SK-N-SH treated with all-trans-retinoic acid at 6 μM for 48 hours (cell line): ENCODE measurements around the gene COL28A1.

Experiments used
- ATAC-seq: fragments of 200-7000 bp; cut with Tn5 transposase; 3 replicates; pipeline ENCODE4 v1.9.1; 2020; ENCODE audit warnings: mild to moderate bottlenecking, moderate library complexity
- ARNTL ChIP-seq: fragments of 450-650 bp; formaldehyde crosslinking; IDR thresholded peaks from 2 replicates; pipeline ENCODE4 v1.5.0; 2020; ENCODE audit warnings: low read depth, mild to moderate bottlenecking, moderate library complexity, borderline replicate concordance
- BACH2 ChIP-seq: fragments of 250-450 bp; sonication (Bioruptor Pico); IDR thresholded peaks from 2 replicates; pipeline ENCODE4 v1.9.0; 2021; ENCODE audit warnings: mild to moderate bottlenecking, borderline replicate concordance
- CSDC2 ChIP-seq: fragments of 250-450 bp; sonication (Bioruptor Pico); IDR thresholded peaks from 2 replicates; pipeline ENCODE4 v1.5.0; 2020; ENCODE audit warnings: mild to moderate bottlenecking, moderate library complexity
- CSRNP3 ChIP-seq: fragments of 250-450 bp; sonication (Bioruptor Pico); IDR thresholded peaks from 2 replicates; pipeline ENCODE4 v1.5.1; 2021; ENCODE audit warnings: mild to moderate bottlenecking, moderate library complexity
- GLIS3 ChIP-seq: fragments of 250-450 bp; sonication (Bioruptor Pico); IDR thresholded peaks from 2 replicates; pipeline ENCODE4 v1.5.0; 2020; ENCODE audit warnings: mild to moderate bottlenecking, moderate library complexity
- ISL1 ChIP-seq: fragments of 250-450 bp; sonication (Bioruptor Pico); IDR thresholded peaks from 2 replicates; pipeline ENCODE4 v2.1.2; 2022; ENCODE audit warnings: mild to moderate bottlenecking, moderate library complexity
- OSR1 ChIP-seq: fragments of 250-450 bp; sonication (Bioruptor Pico); IDR thresholded peaks from 2 replicates; pipeline ENCODE4 v1.8.0; 2022; ENCODE audit warnings: moderate library complexity, mild to moderate bottlenecking, inconsistent platforms
- PPARA ChIP-seq: fragments of 250-450 bp; sonication (Bioruptor Pico); IDR thresholded peaks from 2 replicates; pipeline ENCODE4 v1.5.0; 2020; ENCODE audit warnings: mild to moderate bottlenecking, borderline replicate concordance
- RARB ChIP-seq: fragments of 250-450 bp; sonication (Bioruptor Pico); IDR thresholded peaks from 2 replicates; pipeline ENCODE4 v1.8.0; 2021; ENCODE audit warnings: mild to moderate bottlenecking, moderate library complexity
- SNAI2 ChIP-seq: fragments of 250-450 bp; sonication (Bioruptor Pico); IDR thresholded peaks from 2 replicates; pipeline ENCODE4 v1.5.0; 2020; ENCODE audit warnings: mild to moderate bottlenecking, moderate library complexity
- TCF4 ChIP-seq: fragments of 250-450 bp; sonication (Bioruptor Pico); IDR thresholded peaks from 2 replicates; pipeline ENCODE4 v1.8.0; 2021; ENCODE audit warnings: mild to moderate bottlenecking, moderate library complexity, borderline replicate concordance
- ZC3H10 ChIP-seq: fragments of 250-450 bp; sonication (Bioruptor Pico); IDR thresholded peaks from 2 replicates; pipeline ENCODE4 v1.5.1; 2021; ENCODE audit warnings: mild to moderate bottlenecking, moderate library complexity
- ZFP30 ChIP-seq: fragments of 450-650 bp; formaldehyde crosslinking; IDR thresholded peaks from 2 replicates; pipeline ENCODE4 v1.5.0; 2022; ENCODE audit warnings: mild to moderate bottlenecking, moderate library complexity
- ZNF565 ChIP-seq: fragments of 450-650 bp; formaldehyde crosslinking; conservative IDR thresholded peaks from 2 replicates; pipeline ENCODE4 v1.5.0; 2020; ENCODE audit warnings: low read depth, mild to moderate bottlenecking, moderate library complexity
- ZNF70 ChIP-seq: fragments of 450-650 bp; formaldehyde crosslinking; IDR thresholded peaks from 2 replicates; pipeline ENCODE4 v1.5.0; 2020; ENCODE audit warnings: mild to moderate bottlenecking, moderate library complexity
- ZNF8 ChIP-seq: fragments of 450-650 bp; formaldehyde crosslinking; IDR thresholded peaks from 2 replicates; pipeline ENCODE4 v1.5.0; 2020; ENCODE audit warnings: mild to moderate bottlenecking, moderate library complexity
- TF ChIP-seq, protein P1 (sequence below): fragments of 250-450 bp; sonication (Bioruptor Pico); IDR thresholded peaks from 2 replicates; pipeline ENCODE4 v1.5.0; 2020; ENCODE audit warnings: mild to moderate bottlenecking, moderate library complexity
- TF ChIP-seq, protein P2 (sequence below): fragments of 250-450 bp; sonication (Bioruptor Pico); IDR thresholded peaks from 2 replicates; pipeline ENCODE4 v1.8.0; 2021; ENCODE audit warnings: low read depth, mild to moderate bottlenecking, moderate library complexity, borderline replicate concordance
- TF ChIP-seq, protein P3 (sequence below): fragments of 250-450 bp; sonication (Bioruptor Pico); IDR thresholded peaks from 2 replicates; pipeline ENCODE4 v1.5.1; 2020; ENCODE audit warnings: low read depth, mild to moderate bottlenecking, moderate library complexity
- TF ChIP-seq, protein P4 (sequence below): fragments of 250-450 bp; sonication (Bioruptor Pico); IDR thresholded peaks from 2 replicates; pipeline ENCODE4 v1.8.0; 2020; ENCODE audit warnings: mild to moderate bottlenecking, moderate library complexity, borderline replicate concordance

The COL28A1 gene

DNA sequence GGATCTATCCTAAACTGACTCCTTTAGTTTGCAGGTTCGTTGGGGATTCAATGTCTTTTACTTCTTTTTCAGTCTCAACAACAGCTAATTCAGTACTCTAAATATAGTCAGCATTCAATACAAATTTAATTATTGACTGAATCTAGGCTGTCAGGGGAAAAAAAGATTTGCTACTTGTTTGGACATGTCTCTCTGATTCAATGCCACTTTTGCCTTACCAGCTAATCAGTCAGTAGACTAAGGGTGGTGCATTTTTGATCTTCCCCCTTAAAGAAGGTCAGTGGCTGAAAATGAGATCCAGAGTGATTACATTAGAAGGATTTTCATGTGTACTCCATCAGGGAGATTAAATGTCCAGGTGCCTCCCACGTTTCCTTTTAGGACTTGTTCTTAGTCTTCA, 208.2 kb downstream of the COL28A1 start:
- ATAC-seq: no peak
- TF ChIP-seq, protein P1, sequence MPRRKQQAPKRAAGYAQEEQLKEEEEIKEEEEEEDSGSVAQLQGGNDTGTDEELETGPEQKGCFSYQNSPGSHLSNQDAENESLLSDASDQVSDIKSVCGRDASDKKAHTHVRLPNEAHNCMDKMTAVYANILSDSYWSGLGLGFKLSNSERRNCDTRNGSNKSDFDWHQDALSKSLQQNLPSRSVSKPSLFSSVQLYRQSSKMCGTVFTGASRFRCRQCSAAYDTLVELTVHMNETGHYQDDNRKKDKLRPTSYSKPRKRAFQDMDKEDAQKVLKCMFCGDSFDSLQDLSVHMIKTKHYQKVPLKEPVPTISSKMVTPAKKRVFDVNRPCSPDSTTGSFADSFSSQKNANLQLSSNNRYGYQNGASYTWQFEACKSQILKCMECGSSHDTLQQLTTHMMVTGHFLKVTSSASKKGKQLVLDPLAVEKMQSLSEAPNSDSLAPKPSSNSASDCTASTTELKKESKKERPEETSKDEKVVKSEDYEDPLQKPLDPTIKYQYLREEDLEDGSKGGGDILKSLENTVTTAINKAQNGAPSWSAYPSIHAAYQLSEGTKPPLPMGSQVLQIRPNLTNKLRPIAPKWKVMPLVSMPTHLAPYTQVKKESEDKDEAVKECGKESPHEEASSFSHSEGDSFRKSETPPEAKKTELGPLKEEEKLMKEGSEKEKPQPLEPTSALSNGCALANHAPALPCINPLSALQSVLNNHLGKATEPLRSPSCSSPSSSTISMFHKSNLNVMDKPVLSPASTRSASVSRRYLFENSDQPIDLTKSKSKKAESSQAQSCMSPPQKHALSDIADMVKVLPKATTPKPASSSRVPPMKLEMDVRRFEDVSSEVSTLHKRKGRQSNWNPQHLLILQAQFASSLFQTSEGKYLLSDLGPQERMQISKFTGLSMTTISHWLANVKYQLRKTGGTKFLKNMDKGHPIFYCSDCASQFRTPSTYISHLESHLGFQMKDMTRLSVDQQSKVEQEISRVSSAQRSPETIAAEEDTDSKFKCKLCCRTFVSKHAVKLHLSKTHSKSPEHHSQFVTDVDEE (CRISPR knock-in tag): no peak
- no peak for TF ChIP-seq TCF4 (CRISPR knock-in tag)
- TF ChIP-seq, protein P2, sequence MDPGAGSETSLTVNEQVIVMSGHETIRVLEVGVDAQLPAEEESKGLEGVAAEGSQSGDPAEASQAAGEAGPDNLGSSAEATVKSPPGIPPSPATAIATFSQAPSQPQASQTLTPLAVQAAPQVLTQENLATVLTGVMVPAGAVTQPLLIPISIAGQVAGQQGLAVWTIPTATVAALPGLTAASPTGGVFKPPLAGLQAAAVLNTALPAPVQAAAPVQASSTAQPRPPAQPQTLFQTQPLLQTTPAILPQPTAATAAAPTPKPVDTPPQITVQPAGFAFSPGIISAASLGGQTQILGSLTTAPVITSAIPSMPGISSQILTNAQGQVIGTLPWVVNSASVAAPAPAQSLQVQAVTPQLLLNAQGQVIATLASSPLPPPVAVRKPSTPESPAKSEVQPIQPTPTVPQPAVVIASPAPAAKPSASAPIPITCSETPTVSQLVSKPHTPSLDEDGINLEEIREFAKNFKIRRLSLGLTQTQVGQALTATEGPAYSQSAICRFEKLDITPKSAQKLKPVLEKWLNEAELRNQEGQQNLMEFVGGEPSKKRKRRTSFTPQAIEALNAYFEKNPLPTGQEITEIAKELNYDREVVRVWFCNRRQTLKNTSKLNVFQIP: no peak
- no peak for TF ChIP-seq ZNF70
- no peak for TF ChIP-seq ISL1
- TF ChIP-seq ZFP30 (CRISPR knock-in tag): no peak

GRCh38 chr7:7324698-7325097, 211.0 kb downstream of the COL28A1 start:
- ATAC-seq: no peak
- TF ChIP-seq ZNF8 (CRISPR knock-in tag) (no peak), BACH2 (CRISPR knock-in tag) (no peak), CSDC2 (CRISPR knock-in tag) (no peak), ARNTL (CRISPR knock-in tag) (no peak), CSRNP3 (CRISPR knock-in tag) (no peak), RARB (CRISPR knock-in tag) (no peak), ZFP30 (CRISPR knock-in tag) (no peak), ZNF565 (CRISPR knock-in tag) (no peak), ZC3H10 (no peak), GLIS3 (CRISPR knock-in tag) (no peak), PPARA (CRISPR knock-in tag) (no peak), OSR1 (no peak)
- TF ChIP-seq, protein P1 (CRISPR knock-in tag): no peak
- TF ChIP-seq, protein P2: no peak

- no peak for ATAC-seq
- TF ChIP-seq CSDC2 (CRISPR knock-in tag) (no peak), OSR1 (no peak), SNAI2 (CRISPR knock-in tag) (no peak), CSRNP3 (CRISPR knock-in tag) (no peak), PPARA (CRISPR knock-in tag) (no peak), ZNF8 (CRISPR knock-in tag) (no peak), BACH2 (CRISPR knock-in tag) (no peak)
- TF ChIP-seq, protein P3, sequence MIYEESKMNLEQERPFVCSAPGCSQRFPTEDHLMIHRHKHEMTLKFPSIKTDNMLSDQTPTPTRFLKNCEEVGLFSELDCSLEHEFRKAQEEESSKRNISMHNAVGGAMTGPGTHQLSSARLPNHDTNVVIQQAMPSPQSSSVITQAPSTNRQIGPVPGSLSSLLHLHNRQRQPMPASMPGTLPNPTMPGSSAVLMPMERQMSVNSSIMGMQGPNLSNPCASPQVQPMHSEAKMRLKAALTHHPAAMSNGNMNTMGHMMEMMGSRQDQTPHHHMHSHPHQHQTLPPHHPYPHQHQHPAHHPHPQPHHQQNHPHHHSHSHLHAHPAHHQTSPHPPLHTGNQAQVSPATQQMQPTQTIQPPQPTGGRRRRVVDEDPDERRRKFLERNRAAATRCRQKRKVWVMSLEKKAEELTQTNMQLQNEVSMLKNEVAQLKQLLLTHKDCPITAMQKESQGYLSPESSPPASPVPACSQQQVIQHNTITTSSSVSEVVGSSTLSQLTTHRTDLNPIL (CRISPR knock-in tag): no peak
- TF ChIP-seq, protein P4, sequence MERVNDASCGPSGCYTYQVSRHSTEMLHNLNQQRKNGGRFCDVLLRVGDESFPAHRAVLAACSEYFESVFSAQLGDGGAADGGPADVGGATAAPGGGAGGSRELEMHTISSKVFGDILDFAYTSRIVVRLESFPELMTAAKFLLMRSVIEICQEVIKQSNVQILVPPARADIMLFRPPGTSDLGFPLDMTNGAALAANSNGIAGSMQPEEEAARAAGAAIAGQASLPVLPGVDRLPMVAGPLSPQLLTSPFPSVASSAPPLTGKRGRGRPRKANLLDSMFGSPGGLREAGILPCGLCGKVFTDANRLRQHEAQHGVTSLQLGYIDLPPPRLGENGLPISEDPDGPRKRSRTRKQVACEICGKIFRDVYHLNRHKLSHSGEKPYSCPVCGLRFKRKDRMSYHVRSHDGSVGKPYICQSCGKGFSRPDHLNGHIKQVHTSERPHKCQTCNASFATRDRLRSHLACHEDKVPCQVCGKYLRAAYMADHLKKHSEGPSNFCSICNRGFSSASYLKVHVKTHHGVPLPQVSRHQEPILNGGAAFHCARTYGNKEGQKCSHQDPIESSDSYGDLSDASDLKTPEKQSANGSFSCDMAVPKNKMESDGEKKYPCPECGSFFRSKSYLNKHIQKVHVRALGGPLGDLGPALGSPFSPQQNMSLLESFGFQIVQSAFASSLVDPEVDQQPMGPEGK (CRISPR knock-in tag): no peak
These were observed 211.8 kb downstream of the COL28A1 start for GRCh38 chr7:7323921-7324320.
